Stimulated activated memory B cell treated with anti-CD40 and anti-IgM and Interleukin-4, amounts not matched to agents 10 μg/mL and 1 μg/mL and 100 μg/mL, for 72 hours (primary cell): ENCODE data around the gene SPRTN.

Source experiments
- ATAC-seq: fragments of 150-1000 bp; cut with Tn5 transposase; 2 replicates; pipeline ENCODE4 v1.10.0; 2021
- H3K27ac Mint-ChIP-seq: one replicate; pipeline ENCODE4 v1.8.0; 2022; ENCODE audit warnings: mild to moderate bottlenecking, mixed read lengths
- H3K27me3 Mint-ChIP-seq: one replicate; pipeline ENCODE4 v1.8.0; 2022; ENCODE audit warnings: mixed read lengths
- H3K36me3 Mint-ChIP-seq: one replicate; pipeline ENCODE4 v1.8.0; 2022; ENCODE audit warnings: mixed read lengths
- H3K4me1 Mint-ChIP-seq: one replicate; pipeline ENCODE4 v1.8.0; 2022; ENCODE audit warnings: mixed read lengths
- H3K4me3 Mint-ChIP-seq: one replicate; pipeline ENCODE4 v1.8.0; 2022; ENCODE audit warnings: mild to moderate bottlenecking, moderate library complexity, mixed read lengths
- H3K9me3 Mint-ChIP-seq: one replicate; pipeline ENCODE4 v1.8.0; 2022; ENCODE audit warnings: mixed read lengths

Gene SPRTN

GRCh38 chr1:231354330-231355020 is 16.4 kb downstream of the SPRTN start:
- no peak overlapping the region for H3K27ac Mint-ChIP-seq
- no peak overlapping the region for H3K4me3 Mint-ChIP-seq
- H3K27me3 Mint-ChIP-seq = no peaks in the 10 kb centered on the region
- peaks cover 18% of the 10 kb centered on the region for H3K36me3 Mint-ChIP-seq
- no peaks in the 10 kb centered on the region for H3K9me3 Mint-ChIP-seq
- peaks cover 8% of the 10 kb centered on the region for H3K4me1 Mint-ChIP-seq
- no peak for ATAC-seq

GRCh38 chr1:231355171-231355570 is 17.1 kb downstream of the SPRTN start:
- peaks cover 8% of the 10 kb centered on the region for H3K4me1 Mint-ChIP-seq
- H3K36me3 Mint-ChIP-seq = peaks cover 18% of the 10 kb centered on the region
- no peak overlapping the region for H3K4me3 Mint-ChIP-seq
- H3K27ac Mint-ChIP-seq = no peak overlapping the region
- no peaks in the 10 kb centered on the region for H3K9me3 Mint-ChIP-seq
- ATAC-seq = no peak
- no peaks in the 10 kb centered on the region for H3K27me3 Mint-ChIP-seq

GRCh38 chr1:231357187-231357772 is 19.2 kb downstream of the SPRTN start:
- Mint-ChIP-seq H3K27ac (no peak overlapping the region), H3K4me3 (no peak overlapping the region), H3K27me3 (no peaks in the 10 kb centered on the region), H3K36me3 (peaks cover 14% of the 10 kb centered on the region), H3K9me3 (no peaks in the 10 kb centered on the region), H3K4me1 (peaks cover 8% of the 10 kb centered on the region)
- no peak for ATAC-seq

- no peaks in the 10 kb centered on the region for H3K27me3 Mint-ChIP-seq
- peaks cover 8% of the 10 kb centered on the region for H3K4me1 Mint-ChIP-seq
- H3K27ac Mint-ChIP-seq = no peak overlapping the region
- peak; percentile 74 for ATAC-seq
- H3K36me3 Mint-ChIP-seq = peaks cover 8% of the 10 kb centered on the region
- no peak overlapping the region for H3K4me3 Mint-ChIP-seq
- no peaks in the 10 kb centered on the region for H3K9me3 Mint-ChIP-seq
Measured at GRCh38 chr1:231357831-231358354, 19.8 kb downstream of the SPRTN start.

- H3K4me1 Mint-ChIP-seq = peaks cover 8% of the 10 kb centered on the region
- no peak for ATAC-seq
Measured at GRCh38 chr1:231359113-231359512, 21.0 kb downstream of the SPRTN start.

GRCh38 chr1:231362325-231362724 is 24.2 kb downstream of the SPRTN start:
- Mint-ChIP-seq H3K36me3 (peaks cover 29% of the 10 kb centered on the region), H3K4me1 (peaks cover 7% of the 10 kb centered on the region), H3K27ac (no peak overlapping the region), H3K27me3 (no peaks in the 10 kb centered on the region), H3K9me3 (no peaks in the 10 kb centered on the region), H3K4me3 (no peak overlapping the region)
- no peak for ATAC-seq

More at GRCh38 chr1:231359113-231359512, 21.0 kb downstream of the SPRTN start:
- Mint-ChIP-seq H3K9me3 (no peaks in the 10 kb centered on the region), H3K27ac (no peak overlapping the region), H3K36me3 (peaks cover 9% of the 10 kb centered on the region), H3K27me3 (no peaks in the 10 kb centered on the region), H3K4me3 (no peak overlapping the region)

GRCh38 chr1:231363624-231364023 is 25.5 kb downstream of the SPRTN start:
- no peak for ATAC-seq
- H3K27me3 Mint-ChIP-seq = no peaks in the 10 kb centered on the region
- H3K4me3 Mint-ChIP-seq = no peak overlapping the region
- no peak overlapping the region for H3K27ac Mint-ChIP-seq
- peaks cover 35% of the 10 kb centered on the region for H3K36me3 Mint-ChIP-seq
- H3K9me3 Mint-ChIP-seq = no peaks in the 10 kb centered on the region
- no peaks in the 10 kb centered on the region for H3K4me1 Mint-ChIP-seq

- Mint-ChIP-seq H3K4me3 (no peak overlapping the region), H3K9me3 (no peaks in the 10 kb centered on the region), H3K36me3 (peaks cover 40% of the 10 kb centered on the region), H3K27ac (no peak overlapping the region), H3K4me1 (no peaks in the 10 kb centered on the region), H3K27me3 (no peaks in the 10 kb centered on the region)
- no peak for ATAC-seq
Measured at GRCh38 chr1:231364192-231364591, 26.1 kb downstream of the SPRTN start.

- H3K36me3 Mint-ChIP-seq = peaks cover 37% of the 10 kb centered on the region
- ATAC-seq = no peak
- no peak overlapping the region for H3K27ac Mint-ChIP-seq
- no peaks in the 10 kb centered on the region for H3K27me3 Mint-ChIP-seq
- no peaks in the 10 kb centered on the region for H3K4me1 Mint-ChIP-seq
- no peaks in the 10 kb centered on the region for H3K9me3 Mint-ChIP-seq
- no peak overlapping the region for H3K4me3 Mint-ChIP-seq
Measured at GRCh38 chr1:231369282-231369681, 31.2 kb downstream of the SPRTN start.

- Mint-ChIP-seq H3K4me1 (peaks cover 12% of the 10 kb centered on the region), H3K4me3 (no peak overlapping the region)
Measured at GRCh38 chr1:231372501-231372900, 34.4 kb downstream of the SPRTN start.

GRCh38 chr1:231374394-231374793 is 36.3 kb downstream of the SPRTN start:
- Mint-ChIP-seq H3K27ac (no peak overlapping the region), H3K36me3 (peaks cover 8% of the 10 kb centered on the region), H3K9me3 (no peaks in the 10 kb centered on the region), H3K4me1 (peaks cover 31% of the 10 kb centered on the region), H3K27me3 (no peaks in the 10 kb centered on the region), H3K4me3 (no peak overlapping the region)
- ATAC-seq = no peak

More at GRCh38 chr1:231372501-231372900, 34.4 kb downstream of the SPRTN start:
- H3K36me3 Mint-ChIP-seq = peaks cover 17% of the 10 kb centered on the region
- H3K27ac Mint-ChIP-seq = no peak overlapping the region
- H3K27me3 Mint-ChIP-seq = no peaks in the 10 kb centered on the region
- no peak for ATAC-seq
- H3K9me3 Mint-ChIP-seq = no peaks in the 10 kb centered on the region

GRCh38 chr1:231376101-231376500 is 38.0 kb downstream of the SPRTN start:
- H3K4me3 Mint-ChIP-seq = no peak overlapping the region
- no peak overlapping the region for H3K27ac Mint-ChIP-seq
- H3K27me3 Mint-ChIP-seq = no peaks in the 10 kb centered on the region
- no peaks in the 10 kb centered on the region for H3K9me3 Mint-ChIP-seq
- H3K4me1 Mint-ChIP-seq = peaks cover 41% of the 10 kb centered on the region
- peaks cover 9% of the 10 kb centered on the region for H3K36me3 Mint-ChIP-seq
- no peak for ATAC-seq

- H3K27me3 Mint-ChIP-seq = no peaks in the 10 kb centered on the region
- H3K9me3 Mint-ChIP-seq = no peaks in the 10 kb centered on the region
- H3K4me3 Mint-ChIP-seq = no peak overlapping the region
- peaks cover 9% of the 10 kb centered on the region for H3K36me3 Mint-ChIP-seq
- ATAC-seq = no peak
- H3K27ac Mint-ChIP-seq = peak overlapping the region; percentile 32
- peaks cover 48% of the 10 kb centered on the region for H3K4me1 Mint-ChIP-seq
Measured at GRCh38 chr1:231376875-231377549, 38.9 kb downstream of the SPRTN start.

- H3K4me3 Mint-ChIP-seq = no peak overlapping the region
- ATAC-seq = no peak
- H3K9me3 Mint-ChIP-seq = no peaks in the 10 kb centered on the region
- H3K27ac Mint-ChIP-seq = no peak overlapping the region
- peaks cover 48% of the 10 kb centered on the region for H3K4me1 Mint-ChIP-seq
- H3K27me3 Mint-ChIP-seq = no peaks in the 10 kb centered on the region
- H3K36me3 Mint-ChIP-seq = peaks cover 9% of the 10 kb centered on the region
Measured at GRCh38 chr1:231381729-231382128, 43.6 kb downstream of the SPRTN start.

- Mint-ChIP-seq H3K36me3 (peaks cover 9% of the 10 kb centered on the region), H3K4me3 (no peak overlapping the region), H3K27ac (no peak overlapping the region), H3K27me3 (no peaks in the 10 kb centered on the region), H3K9me3 (no peaks in the 10 kb centered on the region), H3K4me1 (peaks cover 43% of the 10 kb centered on the region)
- no peak for ATAC-seq
Measured at GRCh38 chr1:231382426-231382825, 44.3 kb downstream of the SPRTN start.
